NCI-H345 treated with DMSO at 0.1 percent for 48 hours (cell line): ENCODE measurements around the gene FAM151A.

Experiments
- DNase-seq: peaks from one replicate; lab custom pipeline; 2025; ENCODE audit not compliant: unreplicated experiment; lab: John Stamatoyannopoulos, UW

The FAM151A gene

GRCh38 chr1:54623216-54624007, at the start of gene FAM151A:
FAM151A (minus strand) TSS chr1:54623525; CDS start chr1:54623395, 130 bp downstream.
- no peak for DNase-seq

- peak; percentile 18 for DNase-seq
Measured at GRCh38 chr1:54671985-54672608, 48.8 kb upstream of the FAM151A start.

DNA sequence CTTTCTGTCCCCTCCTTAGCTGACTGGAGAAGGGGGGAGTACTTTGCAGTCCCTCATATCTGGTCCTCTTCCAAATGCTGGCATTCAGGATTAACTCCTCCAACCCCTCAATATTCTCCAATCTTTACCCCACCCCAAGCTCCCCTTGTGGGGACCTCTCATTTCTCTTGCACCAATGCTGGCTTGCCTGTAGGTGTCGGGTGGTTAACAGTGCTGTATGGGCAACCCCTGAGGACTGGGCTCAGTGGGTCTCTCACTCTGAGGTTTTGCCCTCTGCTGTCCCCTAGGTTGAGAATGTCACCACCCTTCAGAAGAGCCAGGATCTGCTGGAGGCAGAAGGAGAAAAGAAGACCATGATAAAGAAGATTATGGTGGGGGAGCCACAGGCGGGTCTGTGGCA, 45.2 kb upstream of the FAM151A start:
- DNase-seq = no peak

DNA sequence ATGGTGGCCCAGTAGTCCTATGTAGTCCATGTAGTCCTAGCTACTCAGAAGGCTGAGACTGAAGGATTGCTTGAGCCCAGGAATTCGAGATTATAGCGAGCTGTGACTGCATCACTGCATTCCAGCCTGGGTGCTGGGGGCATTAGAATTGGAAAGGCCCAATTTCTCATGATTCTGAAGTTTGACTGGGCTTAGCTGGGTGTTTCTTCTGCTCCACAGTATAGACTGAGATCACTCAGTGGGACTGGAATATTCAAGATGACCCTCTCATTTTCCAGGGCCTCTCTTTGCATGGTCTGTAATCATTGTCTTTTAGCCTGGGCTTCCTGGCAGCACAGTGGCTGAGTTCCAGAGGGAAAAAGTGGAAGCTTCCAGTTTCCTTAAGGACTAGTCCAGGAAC, 44.5 kb upstream of the FAM151A start:
- DNase-seq = no peak

DNA sequence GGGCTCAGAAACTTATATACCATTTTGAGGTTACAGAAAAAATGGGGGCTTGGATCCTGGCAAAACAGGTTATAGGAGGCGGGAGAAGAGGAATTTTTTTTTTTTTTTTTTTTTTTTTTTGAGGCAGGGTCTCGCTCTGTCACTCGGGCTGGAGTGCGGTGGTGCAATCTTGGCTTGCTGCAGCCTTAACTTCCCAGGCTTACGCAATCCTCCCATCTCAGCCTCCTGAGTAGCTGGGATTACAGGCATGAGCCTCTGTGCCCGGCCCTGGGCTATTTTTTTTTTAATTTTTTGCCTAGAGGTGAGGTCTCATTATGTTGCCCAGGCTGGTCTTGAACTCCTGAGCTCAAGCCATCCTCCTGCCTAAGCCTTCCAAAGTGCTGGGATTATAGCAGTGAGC, 43.0 kb upstream of the FAM151A start:
- no peak for DNase-seq

DNA sequence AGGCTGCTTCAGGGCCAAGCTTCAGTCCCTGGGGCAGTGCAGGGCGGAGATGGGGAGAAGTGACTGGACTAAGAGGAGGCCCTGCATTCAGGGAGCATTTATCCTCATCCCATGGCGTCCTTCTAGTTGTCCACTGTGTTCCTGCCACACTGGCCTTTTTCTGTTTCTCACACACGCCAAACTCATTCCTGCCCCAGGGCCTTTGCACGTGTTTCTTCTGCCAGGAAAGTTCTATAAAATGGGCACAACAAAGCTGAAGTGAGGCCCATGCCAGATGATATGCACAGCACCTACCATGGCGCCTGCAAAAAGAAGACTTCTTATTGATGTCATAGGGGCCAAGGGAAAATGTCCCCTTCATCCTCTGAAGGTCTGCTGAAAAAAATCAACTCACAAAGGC, 42.5 kb upstream of the FAM151A start:
- DNase-seq = no peak

DNA sequence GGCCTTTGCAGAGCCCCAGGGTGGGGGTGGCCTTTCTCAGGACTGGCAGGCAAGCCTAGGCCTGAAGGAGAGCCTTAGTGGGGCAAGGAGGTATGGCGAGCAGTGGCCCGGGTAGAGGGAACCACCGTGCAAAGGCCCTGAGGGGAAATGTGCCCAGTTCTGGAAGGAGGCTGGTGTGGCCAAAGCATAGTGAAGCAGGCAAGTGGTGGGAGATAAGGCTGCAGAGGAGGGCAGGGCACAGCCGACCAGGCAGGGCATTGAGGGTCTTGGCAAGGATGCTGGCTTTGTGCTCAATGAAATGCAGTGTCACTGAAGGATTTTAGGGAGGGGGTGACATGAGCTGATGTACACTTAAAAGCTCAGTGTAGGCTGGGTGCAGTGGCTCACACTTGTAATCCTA, 41.0 kb upstream of the FAM151A start:
- no peak for DNase-seq

- DNase-seq = no peak
Measured at GRCh38 chr1:54663725-54664124, 40.4 kb upstream of the FAM151A start.

GRCh38 chr1:54658164-54658913, 35.0 kb upstream of the FAM151A start:
- no peak for DNase-seq

GRCh38 chr1:54653036-54653435, 29.7 kb upstream of the FAM151A start:
- no peak for DNase-seq

GRCh38 chr1:54652168-54652567, 28.8 kb upstream of the FAM151A start:
- no peak for DNase-seq

- no peak for DNase-seq
Measured at GRCh38 chr1:54651608-54652007, 28.3 kb upstream of the FAM151A start.

DNA sequence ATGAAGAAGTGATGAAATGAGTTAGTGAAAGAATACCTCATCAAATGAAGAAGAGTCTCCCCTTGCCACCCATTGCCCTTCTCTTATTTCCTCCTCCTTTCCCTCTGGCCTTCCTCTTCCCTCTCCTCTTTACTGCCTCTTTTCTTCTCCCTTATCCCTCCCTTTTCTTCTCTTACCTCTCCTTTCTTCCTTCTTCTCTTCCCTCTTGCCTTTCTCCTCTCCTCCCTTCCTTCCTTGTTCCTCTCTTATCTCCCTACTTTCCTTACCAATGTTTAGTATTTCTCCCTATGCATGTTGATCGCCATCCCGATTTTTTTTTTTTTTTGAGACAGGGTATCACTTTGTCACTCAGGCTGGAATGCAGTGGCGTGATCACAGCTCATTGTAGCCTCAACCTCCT, 27.1 kb upstream of the FAM151A start:
- no peak for DNase-seq

DNA sequence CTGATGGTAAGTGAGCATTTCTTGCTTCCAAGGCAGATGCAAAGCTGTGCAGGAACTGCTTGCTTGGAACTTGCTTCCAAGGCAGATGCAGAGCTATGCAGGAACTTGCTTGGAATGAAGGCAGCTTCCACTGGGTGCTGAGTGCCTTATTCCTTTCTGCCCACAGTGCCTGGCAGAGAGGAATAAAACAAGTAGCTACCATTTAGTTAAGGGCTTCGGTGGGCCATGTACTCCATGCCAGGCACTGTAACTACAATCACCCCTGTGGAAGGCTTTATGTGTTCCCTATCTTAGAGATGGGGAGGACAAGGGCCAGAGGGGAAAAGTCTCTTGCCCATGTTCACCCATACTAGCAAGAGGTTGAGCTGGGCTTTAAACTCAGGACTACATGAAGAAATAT, 26.6 kb upstream of the FAM151A start:
- DNase-seq = no peak

DNA sequence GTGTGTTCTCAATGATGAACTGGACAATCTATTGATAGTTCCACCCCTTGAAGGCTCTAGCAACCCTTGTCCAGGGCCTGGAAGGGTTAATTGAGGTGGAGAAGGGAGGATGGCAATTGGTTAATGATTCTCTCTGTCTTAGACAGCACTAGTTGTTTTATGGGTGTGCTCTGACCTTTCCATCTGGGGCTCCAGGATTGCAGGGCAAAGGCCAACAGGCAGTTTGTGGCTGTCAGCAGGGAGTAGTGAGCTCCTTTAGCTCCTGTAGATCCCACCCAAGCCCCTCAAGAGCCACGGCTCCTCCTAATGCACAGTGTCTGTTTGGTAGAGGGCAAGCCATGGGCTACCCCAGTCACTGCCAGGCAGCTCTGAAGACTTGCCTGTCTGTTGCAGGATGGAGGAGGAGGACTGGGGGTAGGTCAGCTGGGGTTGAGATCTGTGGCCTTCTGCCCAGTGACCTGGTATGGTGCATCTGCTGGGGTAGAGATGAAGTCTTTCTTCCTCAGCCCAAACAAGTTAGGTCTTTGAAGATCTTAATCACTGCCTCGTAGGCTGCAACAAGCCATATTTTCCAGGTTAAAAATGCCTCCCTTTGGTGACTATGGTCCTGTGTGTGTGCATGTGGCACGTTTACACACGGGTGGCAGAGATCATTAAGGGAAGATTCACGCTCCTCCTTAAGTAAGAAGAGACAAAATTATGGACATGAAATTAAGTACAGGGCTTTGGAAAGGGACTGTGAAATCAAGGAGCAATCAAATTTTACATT, 26.0 kb upstream of the FAM151A start:
- DNase-seq = no peak

- no peak for DNase-seq
Measured at GRCh38 chr1:54645806-54646676, 22.7 kb upstream of the FAM151A start.

DNA sequence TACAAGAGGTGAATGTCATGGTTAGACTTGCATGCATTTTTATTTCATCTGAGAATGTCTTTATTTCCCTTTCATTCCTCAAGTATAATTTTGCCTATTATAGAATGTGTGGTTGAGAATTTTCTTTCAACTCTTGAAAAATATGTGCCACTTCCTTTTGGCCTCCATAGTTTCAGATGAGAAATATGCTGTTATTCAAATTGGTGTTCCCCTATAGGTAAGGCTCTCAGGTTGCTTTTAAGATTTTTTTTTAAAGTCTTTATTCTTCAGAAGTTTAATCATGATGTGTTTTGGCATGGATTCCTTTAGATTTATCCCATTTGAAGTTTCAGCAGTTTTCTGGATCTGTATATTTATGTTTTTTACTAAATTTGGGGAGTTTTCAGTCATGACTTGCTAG, 20.4 kb upstream of the FAM151A start:
- DNase-seq = no peak

DNA sequence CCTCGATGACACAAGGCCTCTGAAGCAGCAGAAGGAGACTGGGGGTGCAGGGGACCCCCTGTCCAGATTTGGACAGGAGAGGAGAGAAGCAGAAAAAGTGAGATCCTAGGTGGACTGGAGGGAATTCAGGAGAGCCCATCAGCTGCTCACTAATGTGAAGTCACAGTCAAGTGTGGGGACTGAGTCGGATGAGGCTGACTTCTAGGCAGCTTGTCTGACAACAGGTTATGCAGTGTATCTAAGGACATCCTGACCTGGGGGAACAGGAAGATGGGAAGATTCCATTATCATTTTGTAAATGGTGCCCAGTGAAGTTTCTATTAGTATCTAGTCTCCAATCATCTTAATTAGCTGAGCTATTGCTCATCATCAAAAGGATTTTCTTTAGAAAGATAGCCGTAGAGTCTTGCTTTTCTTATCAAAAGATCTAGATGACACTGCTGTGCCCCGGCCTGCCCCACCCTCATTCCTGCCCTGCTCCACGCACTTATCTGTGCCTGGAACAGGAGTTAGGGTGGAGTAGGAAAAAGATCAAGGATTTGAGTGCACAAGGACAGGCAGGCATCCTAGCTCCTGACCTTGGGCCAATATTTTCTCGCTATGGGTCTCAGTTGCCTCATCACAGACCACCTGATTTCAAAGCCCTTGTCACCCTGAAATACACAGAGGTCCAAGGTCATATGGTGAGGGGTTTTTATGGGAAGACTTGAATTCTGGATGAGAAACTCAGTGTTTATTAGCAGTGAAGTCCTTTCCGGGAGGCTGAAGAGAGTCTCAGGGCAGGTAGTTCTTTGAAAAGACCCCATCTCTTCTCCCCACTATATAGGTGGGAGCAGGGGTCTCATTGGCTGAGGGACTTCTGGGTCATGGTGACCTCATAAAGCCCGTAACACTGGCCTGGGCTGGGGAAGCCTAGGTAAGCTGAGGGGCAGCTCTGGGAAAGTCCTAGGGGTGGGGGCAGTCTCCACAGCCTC, 17.8 kb upstream of the FAM151A start, which contains the start of gene MROH7:
Gene MROH7, plus strand, starts transcription at position 924 of the 974 bp plus-strand sequence. CDS start 11,141 bp downstream, outside the sequence.
- DNase-seq = no peak

- no peak for DNase-seq
Measured at GRCh38 chr1:54640361-54640760, 17.0 kb upstream of the FAM151A start.
